PC-3 (cell line): Measurements from ENCODE around the gene DYNC1LI2. TPM values are rescaled to one million over a fixed set of nuclear protein-coding genes. Genes with fewer than 3 reads are reported as not detected.

Experiments
- ATAC-seq: fragments of 200-7000 bp; cut with Tn5 transposase; 2 replicates; pipeline ENCODE4 v1.9.1; 2020; ENCODE audit warnings: mild to moderate bottlenecking, moderate library complexity
- BruUV-seq: library from RNA; stranded (reverse); fragments of 400-500 nt; replicated peaks from 2 replicates; lab custom pipeline; 2021; lab: Mats Ljungman, UMichigan
- CTCF ChIA-PET: fragments of 300-600 bp; sonication (Branson Sonifier 250); formaldehyde crosslinking; loops from one replicate; lab custom pipeline; 2022; ENCODE audit warnings: antibody characterized with exemption; lab: Charles Lee
- POLR2A ChIA-PET: fragments of 300-600 bp; sonication (Branson Sonifier 250); formaldehyde crosslinking; loops from one replicate; lab custom pipeline; 2022; ENCODE audit warnings: antibody characterized with exemption; ENCODE audit not compliant: unreplicated experiment; lab: Charles Lee
- DNase-seq: peaks from one replicate; pipeline ENCODE4 v3.0.0-alpha.2; 2015
- H2AFZ ChIP-seq: fragments of 300-600 bp; sonication (generic); 2 replicates; pipeline ENCODE4 v1.6.0; 2016; ENCODE audit warnings: antibody characterized with exemption, low read length
- H3F3A ChIP-seq: fragments of 300-600 bp; sonication (generic); one replicate; pipeline ENCODE4 v1.6.0; 2017; ENCODE audit warnings: antibody characterized with exemption, low read length, control low read depth, mild to moderate bottlenecking; ENCODE audit not compliant: unreplicated experiment
- H3K27ac ChIP-seq: fragments of 300-600 bp; sonication (generic); 2 replicates; pipeline ENCODE4 v1.5.1; 2016; ENCODE audit warnings: mild to moderate bottlenecking, low read length
- H3K27me3 ChIP-seq: fragments of 300-600 bp; sonication (generic); 2 replicates; pipeline ENCODE4 v1.6.1; 2016; ENCODE audit warnings: low read length, mixed read lengths
- H3K36me3 ChIP-seq: fragments of 300-600 bp; sonication (generic); 2 replicates; pipeline ENCODE4 v1.6.1; 2016; ENCODE audit warnings: low read depth, mixed run types, low read length, mixed read lengths
- H3K4me1 ChIP-seq: fragments of 300-600 bp; sonication (generic); 2 replicates; pipeline ENCODE4 v1.5.1; 2016; ENCODE audit warnings: low read length; ENCODE audit not compliant: insufficient read depth
- H3K4me2 ChIP-seq: fragments of 300-600 bp; sonication (generic); 2 replicates; pipeline ENCODE4 v1.6.0; 2016; ENCODE audit warnings: low read length
- H3K4me3 ChIP-seq: fragments of 300-600 bp; sonication (generic); 2 replicates; pipeline ENCODE4 v1.5.1; 2016; ENCODE audit warnings: mild to moderate bottlenecking, low read length, mixed read lengths
- H3K79me2 ChIP-seq: fragments of 300-600 bp; sonication (generic); 2 replicates; pipeline ENCODE4 v1.6.1; 2017; ENCODE audit warnings: low read length, mixed read lengths
- H3K9ac ChIP-seq: fragments of 300-600 bp; sonication (generic); 2 replicates; pipeline ENCODE4 v1.6.0; 2016; ENCODE audit warnings: mild to moderate bottlenecking, low read length
- H3K9me2 ChIP-seq: fragments of 300-600 bp; sonication (generic); replicated peaks from 2 replicates; pipeline ENCODE4 v1.6.1; 2016; ENCODE audit warnings: mixed run types, low read length, mixed read lengths
- H3K9me3 ChIP-seq: fragments of 300-600 bp; sonication (generic); 2 replicates; pipeline ENCODE4 v1.6.1; 2016; ENCODE audit warnings: low read length, mixed read lengths
- H4K20me1 ChIP-seq: fragments of 300-600 bp; sonication (generic); 2 replicates; pipeline ENCODE4 v1.6.1; 2016; ENCODE audit warnings: low read length, mixed read lengths
- EZH2 ChIP-seq: fragments of 300-600 bp; sonication (generic); IDR thresholded peaks from one replicate; pipeline ENCODE4 v1.6.1; 2017; ENCODE audit warnings: antibody characterized with exemption, mild to moderate bottlenecking, low read length; ENCODE audit not compliant: unreplicated experiment
- EZH2phosphoT487 ChIP-seq: fragments of 300-600 bp; sonication (generic); IDR thresholded peaks from 2 replicates; pipeline ENCODE4 v1.6.1; 2018; ENCODE audit warnings: mild to moderate bottlenecking, antibody characterized with exemption, low read length, borderline replicate concordance
- intact Hi-C: fragments of 100-400 bp; cut with micrococcal nuclease; formaldehyde crosslinking; loops from 2 replicates; pipeline ENCODE4 v1.9.0; 2023
- total RNA-seq: library from RNA; depleted of rRNA; stranded (reverse); fragments of >200 nt; gene quantifications from 2 replicates; pipeline ENCODE4 v1.2.3, GENCODE V29; 2014
- TF ChIP-seq, protein P1 (sequence below): fragments of 300-600 bp; sonication (generic); conservative IDR thresholded peaks from 2 replicates; pipeline ENCODE4 v1.5.1; 2017; ENCODE audit warnings: antibody characterized with exemption, low read depth, mild to moderate bottlenecking, low read length

The DYNC1LI2 gene
- total RNA-seq, 1 experiment from 2014 or later, result 63.9 TPM

DNA sequence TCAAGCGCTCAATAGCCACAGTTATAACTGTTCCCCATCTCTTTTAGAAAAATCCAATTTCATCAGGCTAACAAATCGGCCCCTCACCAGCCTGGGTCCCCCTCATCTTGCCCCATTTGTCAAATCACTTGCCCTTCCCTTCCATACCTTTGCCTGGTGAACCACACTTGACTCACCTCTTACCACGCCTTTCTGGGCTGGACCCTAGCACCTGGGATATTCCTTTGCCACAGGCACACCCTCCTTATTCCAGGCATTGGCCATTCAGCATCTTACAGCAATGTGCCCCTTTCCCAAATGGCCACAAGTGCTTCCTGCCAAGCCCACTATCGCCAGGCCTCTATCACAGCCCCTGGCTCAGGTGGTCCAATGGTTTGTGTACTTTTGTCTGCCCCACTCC lies 69.7 kb downstream of the DYNC1LI2 start:
- Histone ChIP-seq H3K4me1 (peaks cover 11% of the 10 kb centered on the region), H3K4me2 (no peak overlapping the region), H3K4me3 (no peak overlapping the region), H2AFZ (no peak overlapping the region), H3K79me2 (peaks cover 18% of the 10 kb centered on the region; the same call in 1 of the 2 replicates), H3K9me3 (no peaks in the 10 kb centered on the region), H3K36me3 (no peaks in the 10 kb centered on the region), H4K20me1 (no peaks in the 10 kb centered on the region), H3K27me3 (no peaks in the 10 kb centered on the region), H3F3A (no peaks in the 10 kb centered on the region), H3K9me2 (no peaks in the 10 kb centered on the region), H3K9ac (no peak overlapping the region), H3K27ac (no peak overlapping the region)
- TF ChIP-seq EZH2phosphoT487 (no peak), EZH2 (no peak)
- TF ChIP-seq, protein P1, sequence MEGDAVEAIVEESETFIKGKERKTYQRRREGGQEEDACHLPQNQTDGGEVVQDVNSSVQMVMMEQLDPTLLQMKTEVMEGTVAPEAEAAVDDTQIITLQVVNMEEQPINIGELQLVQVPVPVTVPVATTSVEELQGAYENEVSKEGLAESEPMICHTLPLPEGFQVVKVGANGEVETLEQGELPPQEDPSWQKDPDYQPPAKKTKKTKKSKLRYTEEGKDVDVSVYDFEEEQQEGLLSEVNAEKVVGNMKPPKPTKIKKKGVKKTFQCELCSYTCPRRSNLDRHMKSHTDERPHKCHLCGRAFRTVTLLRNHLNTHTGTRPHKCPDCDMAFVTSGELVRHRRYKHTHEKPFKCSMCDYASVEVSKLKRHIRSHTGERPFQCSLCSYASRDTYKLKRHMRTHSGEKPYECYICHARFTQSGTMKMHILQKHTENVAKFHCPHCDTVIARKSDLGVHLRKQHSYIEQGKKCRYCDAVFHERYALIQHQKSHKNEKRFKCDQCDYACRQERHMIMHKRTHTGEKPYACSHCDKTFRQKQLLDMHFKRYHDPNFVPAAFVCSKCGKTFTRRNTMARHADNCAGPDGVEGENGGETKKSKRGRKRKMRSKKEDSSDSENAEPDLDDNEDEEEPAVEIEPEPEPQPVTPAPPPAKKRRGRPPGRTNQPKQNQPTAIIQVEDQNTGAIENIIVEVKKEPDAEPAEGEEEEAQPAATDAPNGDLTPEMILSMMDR, result no peak
- CTCF ChIA-PET, result no interaction called here
- POLR2A ChIA-PET, result no interaction called here
- DNase-seq (peak; percentile 57), ATAC-seq (peak; percentile 65; the same call in 1 of the 2 replicates)
- no TSS peak for BruUV-seq
- intact Hi-C loops, result no loop called here

DNA sequence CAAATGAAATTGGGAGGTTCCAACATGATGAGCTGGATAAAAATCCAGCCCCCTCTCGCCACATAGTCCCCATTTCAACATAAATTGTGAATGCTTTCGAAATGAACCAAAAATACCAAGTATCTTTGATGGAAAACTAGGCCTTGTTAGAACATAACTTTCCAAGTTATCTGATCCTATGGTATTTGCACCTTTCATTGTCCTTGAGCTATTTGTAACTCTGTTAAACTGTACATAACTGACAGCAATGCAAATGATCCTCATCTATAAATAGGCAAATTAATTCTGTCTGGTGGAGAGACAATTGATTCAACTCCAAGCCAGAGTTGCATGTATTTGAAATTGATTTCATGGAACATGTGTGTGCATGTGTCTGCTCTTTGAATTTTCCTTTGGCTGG lies 73.1 kb downstream of the DYNC1LI2 start:
- H3K9me2 ChIP-seq, result no peaks in the 10 kb centered on the region
- no peak overlapping the region for H3K27ac ChIP-seq
- BruUV-seq, result no TSS peak
- 0 out of 2 replicates have a peak, but pooled peaks cover 24% of the 10 kb centered on the region for H3K79me2 ChIP-seq
- POLR2A ChIA-PET, result no interaction called here
- no peak overlapping the region for H3K4me2 ChIP-seq
- no peak for TF ChIP-seq EZH2phosphoT487
- TF ChIP-seq, protein P1, result no peak
- no peak for TF ChIP-seq EZH2
- ATAC-seq (no peak), DNase-seq (no peak)
- no peaks in the 10 kb centered on the region for H3F3A ChIP-seq
- intact Hi-C loops, result no loop called here
- no peak overlapping the region for H2AFZ ChIP-seq
- H4K20me1 ChIP-seq, result no peaks in the 10 kb centered on the region
- H3K9me3 ChIP-seq, result no peaks in the 10 kb centered on the region
- H3K4me1 ChIP-seq, result peaks cover 11% of the 10 kb centered on the region
- no peak overlapping the region for H3K9ac ChIP-seq
- no peaks in the 10 kb centered on the region for H3K27me3 ChIP-seq
- no peak overlapping the region for H3K4me3 ChIP-seq
- H3K36me3 ChIP-seq, result no peaks in the 10 kb centered on the region
- CTCF ChIA-PET, result no interaction called here

- BruUV-seq, result no TSS peak
- Histone ChIP-seq H3F3A (no peaks in the 10 kb centered on the region), H3K27me3 (no peaks in the 10 kb centered on the region), H3K79me2 (0 out of 2 replicates have a peak, but pooled peaks cover 24% of the 10 kb centered on the region), H2AFZ (no peak overlapping the region), H3K9me3 (no peaks in the 10 kb centered on the region), H3K9ac (no peak overlapping the region), H4K20me1 (no peaks in the 10 kb centered on the region), H3K4me1 (peaks cover 11% of the 10 kb centered on the region), H3K4me3 (no peak overlapping the region), H3K9me2 (no peaks in the 10 kb centered on the region), H3K27ac (no peak overlapping the region), H3K4me2 (no peak overlapping the region), H3K36me3 (no peaks in the 10 kb centered on the region)
- intact Hi-C loops, result no loop called here
- DNase-seq (no peak), ATAC-seq (no peak)
- no peak for TF ChIP-seq EZH2
- TF ChIP-seq, protein P1, result no peak
- no peak for TF ChIP-seq EZH2phosphoT487
- ChIA-PET CTCF (no interaction called here), POLR2A (no interaction called here)
Measured at GRCh38 chr16:66677836-66678235, 73.6 kb downstream of the DYNC1LI2 start.
